HG02852 (cell line): ENCODE results near the gene SPANXC.
"Not testable (repeated sequence)": the region's sequence is repeated elsewhere in the genome, so short reads cannot be mapped to it uniquely, and the experiment has no call there.

ENCODE experiments used
- ATAC-seq: cut with Tn5 transposase; IDR thresholded peaks from one replicate; pipeline ENCODE4 v1.9.1; 2021; ENCODE audit warnings: mild to moderate bottlenecking, moderate library complexity; ENCODE audit not compliant: unreplicated experiment

The SPANXC gene

GRCh38 chrX:141242417-141242816 is at the start of gene SPANXC:
SPANXC (minus strand) TSS chrX:141242517; CDS start chrX:141242457, 60 bp downstream.
- ATAC-seq = not testable (repeated sequence)

GRCh38 chrX:141279476-141279875 is 37.2 kb upstream of the SPANXC start:
- ATAC-seq = no peak

- peak; percentile 71 for ATAC-seq
These were observed 36.0 kb upstream of the SPANXC start for GRCh38 chrX:141278306-141278705.

GRCh38 chrX:141258080-141258479 is 15.8 kb upstream of the SPANXC start:
- ATAC-seq = no peak

GRCh38 chrX:141221611-141222010 is 20.7 kb downstream of the SPANXC start:
- ATAC-seq = no peak

- no peak for ATAC-seq
These were observed 21.8 kb downstream of the SPANXC start for GRCh38 chrX:141220342-141221008.

GRCh38 chrX:141214196-141214595 is 28.1 kb downstream of the SPANXC start:
- no peak for ATAC-seq

- ATAC-seq = no peak
These were observed 40.4 kb downstream of the SPANXC start for GRCh38 chrX:141201962-141202361.
